ENCODE measurements around the gene KRT78.

GRCh38 chr12:52829986-52830770 lies 18.6 kb downstream of the KRT78 start:
- TF ChIP-seq CTCF (IDR thresholded peaks at IDR 0.05) (no peak), POLR2A (IDR thresholded peaks at IDR 0.05) (no peak)

Measured in vagina (tissue), 2 donors.